GM19023 (cell line): ENCODE data around the gene TRIO.
A peak's percentile ranks its signal among the peaks of the same experiment; 100 is the strongest.

Source experiments
- ATAC-seq: cut with Tn5 transposase; IDR thresholded peaks from one replicate; pipeline ENCODE4 v1.9.1; 2021; ENCODE audit warnings: mild to moderate bottlenecking, moderate library complexity; ENCODE audit not compliant: unreplicated experiment

Gene TRIO

GRCh38 chr5:14122089-14122488 lies 21.1 kb upstream of the TRIO start:
- ATAC-seq: no peak

DNA sequence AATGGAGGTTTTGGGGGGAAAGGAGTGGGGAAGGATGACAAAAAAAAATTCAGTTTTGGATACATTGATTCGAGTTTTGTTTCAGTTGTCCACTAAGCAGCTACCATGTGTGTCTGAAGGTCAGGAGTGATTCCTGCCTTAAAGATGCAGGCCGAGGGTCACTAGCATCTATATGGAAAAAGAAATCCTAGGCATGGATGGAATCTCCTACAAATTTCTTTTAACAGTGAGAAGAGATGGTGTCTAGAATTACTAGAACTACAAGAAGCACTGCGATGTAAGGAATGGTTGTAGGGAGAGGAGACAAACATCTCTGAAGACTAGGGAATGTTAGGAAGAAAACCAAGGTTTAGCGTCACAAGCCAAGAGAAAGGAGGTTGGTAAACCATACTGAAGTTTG lies 19.6 kb upstream of the TRIO start:
- ATAC-seq: no peak

GRCh38 chr5:14123974-14124482 lies 19.1 kb upstream of the TRIO start:
- ATAC-seq: no peak

- ATAC-seq: no peak
These were observed 17.9 kb upstream of the TRIO start for GRCh38 chr5:14125262-14125661.

- no peak for ATAC-seq
These were observed 15.6 kb upstream of the TRIO start for GRCh38 chr5:14127587-14127986.

DNA sequence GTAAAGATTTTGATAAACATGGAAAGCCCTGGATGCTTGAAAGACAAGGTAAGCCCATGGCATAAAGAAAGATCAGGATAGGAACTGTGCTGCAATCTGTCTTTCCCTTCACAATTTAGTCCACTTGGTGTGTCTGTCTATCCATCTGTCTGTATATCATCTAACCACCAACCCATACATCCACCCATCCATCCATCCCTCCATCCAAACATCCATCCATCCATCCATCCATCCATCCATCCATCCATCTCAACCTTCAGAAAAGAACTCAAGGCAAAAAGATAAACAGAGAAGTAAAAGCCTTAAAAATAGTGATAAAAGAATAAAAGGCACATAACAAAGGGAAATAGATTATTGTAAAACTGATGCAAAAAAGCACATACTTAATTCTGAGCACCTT lies 15.1 kb upstream of the TRIO start:
- no peak for ATAC-seq

DNA sequence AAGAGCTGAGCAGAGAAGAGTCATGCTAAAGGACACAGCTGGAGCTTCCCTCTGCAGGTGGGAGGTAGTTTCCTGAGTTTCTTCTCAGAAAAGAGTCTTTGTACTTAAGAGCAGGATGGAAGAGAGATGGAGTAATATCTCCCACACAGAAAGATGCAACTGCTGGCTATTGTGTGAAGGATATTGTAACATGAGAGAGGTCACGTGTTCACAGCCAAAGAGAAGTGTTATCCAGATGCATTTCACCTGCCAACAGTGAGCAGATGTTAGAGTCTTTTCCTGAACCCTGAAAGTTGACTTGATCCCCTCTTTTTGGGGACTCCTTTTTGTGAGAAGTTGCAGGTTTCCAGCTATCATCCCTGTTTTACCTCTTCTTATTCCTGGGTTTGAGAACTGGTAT lies 14.0 kb upstream of the TRIO start:
- no peak for ATAC-seq

DNA sequence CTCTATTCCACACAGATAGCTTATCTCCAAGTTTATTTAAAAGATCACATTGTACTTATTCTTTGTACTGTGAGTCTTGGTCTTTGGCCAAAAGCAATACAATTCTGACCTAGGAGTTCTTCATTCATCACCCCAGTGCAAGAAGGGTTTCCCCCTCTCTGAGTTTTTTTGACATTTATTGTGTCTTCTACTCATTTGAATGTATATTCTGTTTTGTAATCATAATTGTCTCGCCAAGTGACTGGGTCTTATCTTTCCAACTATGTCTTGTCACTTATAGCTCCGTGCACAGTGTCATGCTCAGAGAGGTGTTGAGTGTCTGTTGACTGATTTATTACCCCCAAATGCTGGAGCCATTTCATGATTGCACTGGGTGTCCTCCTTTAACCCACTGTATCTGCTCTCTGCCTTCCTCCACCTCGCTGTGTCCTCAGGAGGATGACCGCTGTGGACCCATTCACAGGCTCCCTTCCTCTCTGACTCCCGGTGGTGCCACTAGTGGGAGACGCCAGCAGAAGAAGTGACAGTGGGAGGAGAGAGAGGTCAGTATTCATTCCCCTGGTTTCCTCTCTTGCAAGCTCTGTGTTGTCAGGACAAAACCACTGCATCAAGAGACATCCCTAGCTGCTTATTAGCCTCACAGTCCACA lies 11.2 kb upstream of the TRIO start:
- ATAC-seq: no peak

DNA sequence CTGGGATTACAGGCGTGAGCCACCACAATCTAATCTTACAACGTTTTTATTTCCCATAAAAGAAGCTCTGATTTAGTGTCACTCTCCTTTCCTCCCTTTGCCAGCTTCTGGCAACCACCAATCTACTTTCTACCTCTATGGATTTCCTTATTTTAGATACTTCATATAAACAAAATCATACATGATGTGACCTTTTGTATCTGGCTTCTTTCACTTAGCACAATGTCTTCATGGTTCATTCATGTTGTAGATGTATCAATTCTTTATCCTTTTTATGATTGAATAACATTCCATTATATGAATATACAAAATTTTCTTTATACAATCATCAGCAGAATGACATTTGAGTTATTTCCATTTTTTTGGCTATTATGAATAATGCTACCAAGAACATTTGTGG lies 9.7 kb upstream of the TRIO start:
- ATAC-seq: no peak

DNA sequence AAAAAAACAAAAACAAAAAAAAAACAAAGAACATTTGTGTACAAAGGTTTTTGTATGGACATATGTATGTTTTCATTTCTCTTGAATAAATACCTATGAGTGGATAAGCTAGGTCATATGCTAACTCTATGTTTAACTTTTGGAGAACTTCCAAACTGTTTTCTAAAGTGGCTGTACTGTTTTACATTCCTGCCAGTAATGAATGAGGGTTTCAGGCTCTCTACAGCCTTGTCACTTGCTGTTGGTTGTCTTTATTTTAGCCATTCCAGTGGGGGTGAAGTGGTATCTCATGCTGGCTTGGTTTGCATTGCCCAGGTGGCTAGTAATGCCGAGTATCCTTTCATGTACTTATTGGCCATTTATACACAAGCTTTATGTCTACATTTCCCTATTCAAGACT lies 9.1 kb upstream of the TRIO start:
- ATAC-seq: no peak

DNA sequence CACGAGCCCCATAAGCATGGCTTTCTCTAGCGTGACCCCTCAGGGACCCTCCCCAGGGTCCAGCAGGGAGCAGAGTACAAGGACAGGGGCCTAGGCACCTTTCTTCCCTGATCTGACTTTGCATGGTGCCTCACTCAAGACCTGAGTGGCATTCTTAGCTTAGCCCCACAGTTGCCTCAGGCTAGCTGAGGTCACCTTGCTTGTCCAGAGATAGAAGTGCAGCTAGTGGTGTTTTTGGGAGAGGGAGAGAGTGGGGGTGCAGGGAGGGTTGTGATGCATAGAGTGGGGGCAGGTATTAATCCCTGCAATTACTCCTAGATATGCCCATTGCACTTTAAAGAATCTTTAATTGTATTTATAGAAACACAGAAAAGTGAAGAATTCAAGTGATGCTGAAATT lies 8.4 kb upstream of the TRIO start:
- ATAC-seq: no peak

- ATAC-seq: no peak
These were observed 7.5 kb upstream of the TRIO start for GRCh38 chr5:14135621-14136020.

GRCh38 chr5:14136228-14136627 lies 6.9 kb upstream of the TRIO start:
- no peak for ATAC-seq

DNA sequence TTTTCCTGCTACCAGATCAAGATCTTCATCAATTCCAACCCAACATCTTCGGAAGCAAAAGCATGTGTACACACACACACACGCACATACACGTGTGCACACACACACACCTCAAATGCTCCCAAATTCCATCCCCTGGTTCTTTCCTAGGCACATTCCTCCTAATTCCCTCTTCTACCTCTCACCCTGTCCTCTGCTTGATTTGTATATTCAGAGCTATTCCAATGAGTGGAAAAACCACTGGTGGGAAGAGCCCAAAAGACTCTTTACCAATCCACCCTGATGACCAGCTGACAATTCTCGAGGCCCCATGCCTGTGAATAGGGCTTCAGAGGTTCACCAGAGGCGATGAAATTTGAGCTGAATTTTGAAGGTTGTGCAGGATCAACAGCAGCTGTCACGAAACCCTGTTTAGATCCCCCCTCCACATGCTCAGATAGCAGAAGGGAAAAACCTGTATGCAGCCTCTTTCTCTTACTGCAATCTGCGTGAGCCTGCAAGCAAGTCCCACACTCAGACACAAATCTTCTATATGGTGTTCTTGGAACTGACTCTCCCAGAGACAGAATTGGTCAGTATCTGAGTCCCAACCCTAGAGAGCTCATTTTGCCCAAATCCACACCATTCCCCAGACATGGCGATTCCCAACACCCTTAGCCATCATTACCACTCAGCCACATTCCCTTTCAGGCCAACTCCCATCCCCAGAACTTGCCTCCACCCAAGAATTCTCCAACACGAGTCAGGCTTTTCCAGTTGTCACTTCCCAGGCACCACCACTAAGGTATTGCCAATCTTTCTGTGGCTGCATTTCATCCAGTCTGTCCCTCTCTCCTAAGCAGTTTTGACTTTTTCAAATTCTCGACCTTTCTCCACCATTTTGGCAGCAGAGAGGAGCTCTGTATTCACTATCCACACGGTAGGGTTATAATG lies 4.3 kb upstream of the TRIO start:
- ATAC-seq: no peak

GRCh38 chr5:14141764-14142163 lies 1.4 kb upstream of the TRIO start:
- ATAC-seq: no peak

DNA sequence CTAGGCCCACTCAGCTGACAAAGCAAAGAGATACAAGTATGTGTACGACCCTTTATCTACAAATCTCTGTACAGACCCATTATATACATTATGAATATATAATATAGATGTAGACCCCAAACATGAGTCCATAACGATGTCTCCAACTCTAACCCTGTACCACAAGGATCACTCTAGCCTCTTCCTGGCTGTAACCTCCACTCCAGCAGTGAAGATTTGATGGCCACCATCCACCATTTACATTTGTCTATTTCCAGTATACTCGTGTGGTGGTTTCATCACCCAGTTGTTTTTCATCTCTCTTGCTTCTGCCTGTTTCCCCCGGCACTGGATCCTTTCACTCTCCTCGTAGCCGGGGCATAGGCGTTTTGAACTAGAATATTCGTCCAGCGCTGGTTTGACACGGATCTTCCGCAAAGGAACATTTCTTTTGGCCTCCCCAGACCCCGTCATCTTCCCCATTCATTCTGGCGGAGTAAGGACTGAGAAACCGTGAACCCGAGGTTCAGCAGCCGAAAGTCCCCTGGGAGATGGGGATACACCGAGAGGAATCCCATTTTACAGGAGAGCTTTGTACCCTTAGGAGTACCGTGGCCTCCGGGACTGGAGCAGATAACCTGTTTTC lies 828 bp upstream of the TRIO start:
- ATAC-seq: peak; percentile 0

DNA sequence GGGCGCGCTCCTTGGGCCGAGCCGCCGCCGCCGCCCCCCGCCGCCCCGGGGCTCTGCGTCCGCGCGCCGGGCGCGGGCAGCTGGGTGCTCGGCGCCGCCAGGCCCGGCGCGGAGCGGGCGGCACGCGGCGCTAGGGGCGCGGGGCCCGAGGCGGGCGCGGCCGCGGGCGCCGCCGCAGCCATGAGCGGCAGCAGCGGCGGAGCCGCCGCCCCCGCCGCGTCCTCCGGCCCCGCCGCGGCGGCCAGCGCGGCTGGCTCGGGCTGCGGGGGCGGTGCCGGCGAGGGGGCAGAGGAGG lies 351 bp downstream of the TRIO start:
- ATAC-seq: peak; percentile 11

DNA sequence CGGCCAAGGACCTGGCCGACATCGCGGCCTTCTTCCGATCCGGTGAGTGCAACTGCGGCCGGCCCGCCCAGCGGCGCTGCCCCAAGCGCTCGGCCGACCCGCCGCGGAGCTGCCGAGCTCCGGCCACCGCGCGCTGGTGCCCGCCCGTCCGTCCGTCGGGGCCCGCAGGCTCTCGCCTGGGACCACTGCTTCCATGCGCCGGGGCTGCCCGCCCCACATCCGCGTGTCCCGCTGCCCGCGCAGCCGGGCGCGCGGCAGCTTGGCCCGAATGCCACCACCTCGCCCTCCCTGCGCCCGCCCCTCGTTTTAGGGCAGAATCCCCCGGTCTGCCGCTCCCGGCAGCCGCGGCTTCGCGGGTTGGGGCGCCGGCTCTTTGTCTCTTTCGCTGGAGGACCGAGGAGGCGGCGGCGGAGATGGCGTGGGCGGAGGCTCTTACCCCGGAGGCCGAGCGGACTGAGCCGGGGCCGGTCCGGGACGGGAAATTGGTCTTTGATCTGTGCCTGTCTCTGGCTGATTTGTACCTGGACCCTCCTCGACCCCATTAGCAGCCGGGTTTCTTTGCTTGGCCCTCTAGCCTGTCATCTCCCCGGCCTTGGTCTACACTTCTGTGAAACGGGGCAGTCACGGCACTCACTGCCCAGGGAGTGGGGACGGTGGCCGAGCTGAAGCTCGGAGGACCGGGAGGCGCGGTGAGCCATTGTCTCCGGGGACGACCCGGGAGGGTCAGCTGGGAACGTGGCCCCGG lies 871 bp downstream of the TRIO start:
- peak; percentile 18 for ATAC-seq

DNA sequence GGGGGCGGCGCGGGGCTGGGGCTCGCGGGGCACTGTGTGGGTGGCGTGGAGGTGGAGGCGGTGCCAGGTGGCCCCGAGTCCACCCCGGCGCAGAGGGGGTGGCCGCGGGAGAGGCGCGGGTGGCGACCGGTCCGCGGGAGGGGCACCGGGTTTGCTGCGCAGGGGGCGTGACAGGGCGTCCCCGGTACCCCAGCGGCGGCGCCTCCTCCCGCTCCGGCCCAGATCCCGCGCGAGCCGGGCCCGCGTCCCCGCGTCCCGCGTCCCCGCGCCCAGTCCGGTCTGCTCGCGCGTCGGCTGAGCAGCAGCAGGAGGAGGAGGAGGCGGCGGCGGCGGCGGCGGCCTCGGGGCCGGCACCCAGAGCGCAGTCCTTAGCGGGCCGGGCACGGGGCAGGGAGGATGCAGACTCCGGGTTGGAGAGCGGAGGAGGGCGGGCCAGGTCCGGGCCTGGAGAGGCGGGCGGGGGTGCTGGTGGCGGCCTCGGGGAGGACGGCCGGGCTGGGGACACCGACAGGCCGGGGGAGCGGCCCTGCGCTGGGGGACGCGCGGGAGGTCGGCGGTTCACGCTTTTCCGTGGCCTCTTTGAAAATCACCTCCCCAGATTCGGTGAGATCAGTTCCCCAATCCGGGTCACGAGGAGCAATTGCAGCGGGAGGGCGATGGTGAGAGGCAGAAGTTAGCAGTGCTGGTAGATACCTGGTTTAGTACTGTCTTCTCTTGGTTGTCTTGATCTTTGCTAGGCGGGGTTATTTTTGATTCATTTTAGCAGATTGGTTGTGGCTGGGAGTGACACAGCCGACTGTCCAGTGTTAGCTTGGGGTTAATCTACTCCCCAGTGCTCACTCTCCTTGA lies 1.7 kb downstream of the TRIO start:
- ATAC-seq: peak; percentile 46
